Stomach (tissue), 4 donors: Measurements from ENCODE around the gene TOMT.

ENCODE experiments used
- EP300 ChIP-seq: sonication (generic); formaldehyde crosslinking; IDR thresholded peaks from one replicate; pipeline ENCODE4 v1.6.1; 2017; ENCODE audit warnings: antibody characterized with exemption
- POLR2AphosphoS5 ChIP-seq, 3 donors: sonication (generic); formaldehyde crosslinking; IDR thresholded peaks; one replicate each; pipeline ENCODE4 v1.6.1; 2016; ENCODE audit warnings: antibody characterized with exemption in 3 of 3
- TF ChIP-seq, protein P1 (sequence below), 7 experiments: fragments of 450-650 bp in 4 of 7; fragments of 200-600 bp in 3 of 7; sonication (generic) in 3 of 7; IDR thresholded peaks; one replicate each; pipeline ENCODE4 v1.5.1; 2016 to 2019; ENCODE audit warnings: antibody characterized with exemption in 7 of 7, control low read depth in 2 of 7, mild to moderate bottlenecking in 1 of 7

DNA sequence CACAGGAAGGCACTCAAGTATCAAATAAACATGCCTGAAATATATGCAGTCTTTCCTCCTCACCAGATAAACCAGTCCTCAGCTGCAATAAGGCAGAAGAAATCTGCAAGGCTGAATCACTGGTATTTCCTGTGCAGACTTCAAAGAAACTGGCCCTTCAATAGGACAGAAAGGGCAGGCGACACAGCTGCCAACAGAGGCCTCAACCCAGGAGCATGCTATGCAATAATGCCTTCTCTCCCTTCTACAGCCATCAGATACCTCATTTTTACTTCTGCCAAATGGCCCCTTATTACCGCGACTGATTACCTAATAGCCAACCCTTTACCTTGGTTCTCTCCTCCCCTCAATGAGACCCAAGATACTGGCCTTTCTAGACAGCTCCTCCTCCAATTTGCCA, 33.4 kb upstream of the TOMT start:
- TF ChIP-seq, protein P1, sequence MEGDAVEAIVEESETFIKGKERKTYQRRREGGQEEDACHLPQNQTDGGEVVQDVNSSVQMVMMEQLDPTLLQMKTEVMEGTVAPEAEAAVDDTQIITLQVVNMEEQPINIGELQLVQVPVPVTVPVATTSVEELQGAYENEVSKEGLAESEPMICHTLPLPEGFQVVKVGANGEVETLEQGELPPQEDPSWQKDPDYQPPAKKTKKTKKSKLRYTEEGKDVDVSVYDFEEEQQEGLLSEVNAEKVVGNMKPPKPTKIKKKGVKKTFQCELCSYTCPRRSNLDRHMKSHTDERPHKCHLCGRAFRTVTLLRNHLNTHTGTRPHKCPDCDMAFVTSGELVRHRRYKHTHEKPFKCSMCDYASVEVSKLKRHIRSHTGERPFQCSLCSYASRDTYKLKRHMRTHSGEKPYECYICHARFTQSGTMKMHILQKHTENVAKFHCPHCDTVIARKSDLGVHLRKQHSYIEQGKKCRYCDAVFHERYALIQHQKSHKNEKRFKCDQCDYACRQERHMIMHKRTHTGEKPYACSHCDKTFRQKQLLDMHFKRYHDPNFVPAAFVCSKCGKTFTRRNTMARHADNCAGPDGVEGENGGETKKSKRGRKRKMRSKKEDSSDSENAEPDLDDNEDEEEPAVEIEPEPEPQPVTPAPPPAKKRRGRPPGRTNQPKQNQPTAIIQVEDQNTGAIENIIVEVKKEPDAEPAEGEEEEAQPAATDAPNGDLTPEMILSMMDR (IDR thresholded peaks at IDR 0.05): no peak
- TF ChIP-seq POLR2AphosphoS5 (IDR thresholded peaks at IDR 0.05): no peak
- TF ChIP-seq EP300: no peak
